Neural progenitor cell (in vitro differentiated cells): Measurements from ENCODE around the gene MYLK.

ENCODE experiments used
- CTCF ChIP-seq: fragments of 200-600 bp; sonication (generic); IDR thresholded peaks from 2 replicates; pipeline ENCODE4 v1.5.1; 2017; ENCODE audit warnings: antibody characterized with exemption, mild to moderate bottlenecking
- EZH2 ChIP-seq: fragments of 200-600 bp; sonication (generic); IDR thresholded peaks from 2 replicates; pipeline ENCODE4 v1.6.1; 2017; ENCODE audit warnings: antibody characterized with exemption, mild to moderate bottlenecking, moderate library complexity
- EZH2phosphoT487 ChIP-seq: fragments of 200-600 bp; sonication (generic); IDR thresholded peaks from 2 replicates; pipeline ENCODE4 v1.6.1; 2017; ENCODE audit warnings: antibody characterized with exemption

DNA sequence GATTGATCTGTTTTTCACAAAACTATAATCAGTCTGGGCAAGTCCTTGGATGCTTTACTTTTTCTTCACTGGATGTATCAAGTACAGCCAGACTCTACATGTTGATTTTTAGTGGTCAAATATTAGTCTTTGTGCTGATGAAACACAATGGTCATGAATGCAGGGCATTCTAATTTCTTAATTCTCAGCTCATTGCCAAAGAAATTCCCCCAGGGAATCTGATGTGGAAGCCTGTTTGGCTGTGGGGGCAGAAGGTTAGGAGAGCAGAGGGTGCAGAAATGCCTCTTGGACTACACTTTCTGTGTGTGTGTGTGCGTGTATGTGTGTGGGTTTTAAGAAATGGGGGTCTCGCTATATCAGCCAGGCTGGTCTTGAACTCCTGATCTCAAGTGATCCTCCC, 250.6 kb downstream of the MYLK start:
- TF ChIP-seq EZH2phosphoT487 (no peak), CTCF (no peak), EZH2 (no peak)
